BE2C (cell line): Measurements from ENCODE around the gene USP48.
A peak's percentile ranks its signal among the peaks of the same experiment; 100 is the strongest.
"Not testable (repeated sequence)": the region's sequence is repeated elsewhere in the genome, so short reads cannot be mapped to it uniquely, and the experiment has no call there.

Source experiments
- DNase-seq: peaks from one replicate; pipeline ENCODE4 v3.0.0-alpha.2; 2020
- H3K27me3 ChIP-seq: fragments of 250-450 bp; sonication (Bioruptor Pico); 2 replicates; pipeline ENCODE4 v1.5.1; 2020; ENCODE audit warnings: mild to moderate bottlenecking
- H3K36me3 ChIP-seq: fragments of 250-450 bp; sonication (Bioruptor Pico); 2 replicates; pipeline ENCODE4 v1.5.1; 2020; ENCODE audit warnings: mild to moderate bottlenecking
- H3K4me1 ChIP-seq: fragments of 250-450 bp; sonication (Bioruptor Pico); 2 replicates; pipeline ENCODE4 v1.5.1; 2020
- H3K4me3 ChIP-seq: 2 replicates; pipeline ENCODE4 v1.5.1; 2011; ENCODE audit warnings: low read depth, low read length
- H3K9me3 ChIP-seq: fragments of 250-450 bp; sonication (Bioruptor Pico); 2 replicates; pipeline ENCODE4 v1.5.1; 2020
- CTCF ChIP-seq: IDR thresholded peaks from 2 replicates; pipeline ENCODE4 v1.5.1; 2012; ENCODE audit warnings: mild to moderate bottlenecking, low read depth, low read length

Gene USP48

GRCh38 chr1:21793104-21793503 is 10.2 kb upstream of the USP48 start:
- no peaks in the 10 kb centered on the region for H3K36me3 ChIP-seq
- no peak for TF ChIP-seq CTCF
- H3K9me3 ChIP-seq, result no peaks in the 10 kb centered on the region
- no peaks in the 10 kb centered on the region for H3K4me1 ChIP-seq
- H3K4me3 ChIP-seq, result no peak overlapping the region
- H3K27me3 ChIP-seq, result no peaks in the 10 kb centered on the region
- DNase-seq, result no peak

GRCh38 chr1:21786640-21787039 is 3.7 kb upstream of the USP48 start:
- TF ChIP-seq CTCF, result no peak
- Histone ChIP-seq H3K4me1 (no peaks in the 10 kb centered on the region), H3K27me3 (no peaks in the 10 kb centered on the region), H3K36me3 (no peaks in the 10 kb centered on the region), H3K4me3 (no peak overlapping the region), H3K9me3 (no peaks in the 10 kb centered on the region)
- DNase-seq, result no peak

GRCh38 chr1:21785764-21786163 is 2.8 kb upstream of the USP48 start:
- not testable (repeated sequence) for H3K36me3 ChIP-seq, H3K4me1 ChIP-seq, H3K9me3 ChIP-seq, H3K4me3 ChIP-seq, H3K27me3 ChIP-seq, DNase-seq

- no peak for DNase-seq
- Histone ChIP-seq H3K4me3 (peak overlapping the region; percentile 91), H3K36me3 (no peaks in the 10 kb centered on the region), H3K27me3 (no peaks in the 10 kb centered on the region), H3K4me1 (no peaks in the 10 kb centered on the region), H3K9me3 (no peaks in the 10 kb centered on the region)
- TF ChIP-seq CTCF, result no peak
These were observed 992 bp upstream of the USP48 start for GRCh38 chr1:21783679-21784603.

- H3K4me3 ChIP-seq, result peak overlapping the region; percentile 91
- DNase-seq, result peak; percentile 34
- H3K9me3 ChIP-seq, result no peaks in the 10 kb centered on the region
- no peaks in the 10 kb centered on the region for H3K27me3 ChIP-seq
- TF ChIP-seq CTCF, result no peak
- no peaks in the 10 kb centered on the region for H3K36me3 ChIP-seq
- H3K4me1 ChIP-seq, result no peaks in the 10 kb centered on the region
These were observed 541 bp downstream of the USP48 start for GRCh38 chr1:21782349-21782867.

- no peaks in the 10 kb centered on the region for H3K27me3 ChIP-seq
- H3K9me3 ChIP-seq, result no peaks in the 10 kb centered on the region
- no peaks in the 10 kb centered on the region for H3K36me3 ChIP-seq
- TF ChIP-seq CTCF, result no peak
- no peaks in the 10 kb centered on the region for H3K4me1 ChIP-seq
- H3K4me3 ChIP-seq, result peak overlapping the region; percentile 91
- no peak for DNase-seq
These were observed 1.1 kb downstream of the USP48 start for GRCh38 chr1:21781815-21782348.
